ENCODE results near the gene YWHAH.

YWHAH gene

DNA sequence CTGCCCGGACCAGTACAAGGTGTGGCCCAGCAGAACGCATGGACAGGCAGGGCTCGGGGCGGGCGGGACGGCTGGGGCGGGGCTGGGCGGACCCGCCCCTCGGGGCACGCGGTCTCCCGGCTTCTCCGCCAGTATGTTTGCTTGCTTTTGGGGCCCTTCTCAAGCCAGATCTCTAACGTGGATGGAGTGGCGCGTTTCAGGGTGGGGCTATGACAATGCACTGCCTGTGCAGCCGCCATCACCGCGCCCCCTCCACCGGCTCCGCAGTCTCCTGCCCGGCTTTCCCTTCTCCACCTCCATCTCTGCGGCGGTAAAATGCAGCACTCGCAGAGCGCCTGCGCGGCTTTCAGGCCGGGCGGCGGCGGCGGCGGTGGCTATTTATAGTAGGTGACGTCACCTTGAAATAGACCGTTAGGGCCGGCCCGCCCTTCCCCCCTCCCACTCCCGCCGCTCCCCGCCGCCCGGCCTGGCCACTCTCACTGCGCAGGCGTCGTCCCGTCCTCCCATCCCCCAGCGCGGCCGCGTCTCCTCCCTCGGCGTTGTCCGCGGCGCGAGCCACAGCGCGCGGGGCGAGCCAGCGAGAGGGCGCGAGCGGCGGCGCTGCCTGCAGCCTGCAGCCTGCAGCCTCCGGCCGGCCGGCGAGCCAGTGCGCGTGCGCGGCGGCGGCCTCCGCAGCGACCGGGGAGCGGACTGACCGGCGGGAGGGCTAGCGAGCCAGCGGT lies at the start of gene YWHAH:
Gene YWHAH, plus strand, starts transcription at position 558 of the 722 bp plus-strand sequence. CDS start 199 bp downstream, outside the sequence.
- peak; percentile 89 to 91 for DNase-seq

DNA sequence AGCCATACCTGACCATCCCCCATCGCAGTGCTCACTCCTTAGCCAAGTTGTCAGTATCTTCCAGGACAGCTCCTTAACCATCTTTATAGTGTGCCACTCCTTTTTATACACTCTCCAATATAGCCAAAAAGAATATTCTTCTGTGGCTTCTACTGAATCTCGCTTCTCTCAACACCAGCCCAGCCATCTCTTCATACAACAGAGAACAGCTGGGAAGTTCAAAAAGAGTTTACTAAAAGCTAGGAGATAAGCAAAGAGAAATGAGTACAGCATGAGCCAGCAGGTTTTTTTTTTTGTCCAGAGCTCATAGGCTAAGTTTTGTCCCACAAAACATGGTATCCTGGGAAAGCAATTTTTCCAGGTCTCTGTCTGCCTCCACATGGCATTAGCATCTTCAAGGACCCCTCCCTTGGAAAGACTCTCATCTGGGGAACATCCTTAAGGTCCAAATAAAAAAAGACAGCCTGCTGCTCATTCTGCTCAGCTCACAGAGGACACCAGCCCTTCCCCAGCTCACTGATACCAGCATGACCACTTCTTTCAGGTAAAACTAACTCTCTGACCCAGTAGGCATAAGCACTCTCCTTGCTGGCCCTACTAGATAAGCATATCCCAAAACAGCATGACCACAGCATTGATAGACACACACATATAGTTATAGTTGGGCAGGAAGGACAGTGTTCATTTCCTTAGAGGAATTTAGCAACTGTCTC lies 48.8 kb upstream of the YWHAH start:
- no peak for DNase-seq

DNA sequence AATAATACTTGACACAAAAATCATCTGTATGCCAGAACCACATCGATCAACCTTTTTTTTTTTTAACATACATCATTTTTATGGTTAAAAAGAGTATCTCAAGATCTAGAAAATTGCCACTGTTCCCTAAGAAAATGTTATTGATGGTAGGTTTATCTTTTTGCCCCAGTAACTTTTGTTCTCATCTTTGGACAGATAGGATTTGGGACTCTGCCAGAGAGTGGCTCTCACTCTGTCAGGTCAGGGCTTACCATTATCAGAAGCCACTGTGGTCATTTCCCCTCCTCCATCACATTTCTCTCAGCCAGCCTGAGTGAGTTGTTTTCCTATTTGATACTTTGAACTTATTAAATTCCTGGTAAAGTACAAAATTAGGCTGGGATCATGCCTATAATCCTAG lies 47.9 kb upstream of the YWHAH start:
- DNase-seq, result no peak

DNA sequence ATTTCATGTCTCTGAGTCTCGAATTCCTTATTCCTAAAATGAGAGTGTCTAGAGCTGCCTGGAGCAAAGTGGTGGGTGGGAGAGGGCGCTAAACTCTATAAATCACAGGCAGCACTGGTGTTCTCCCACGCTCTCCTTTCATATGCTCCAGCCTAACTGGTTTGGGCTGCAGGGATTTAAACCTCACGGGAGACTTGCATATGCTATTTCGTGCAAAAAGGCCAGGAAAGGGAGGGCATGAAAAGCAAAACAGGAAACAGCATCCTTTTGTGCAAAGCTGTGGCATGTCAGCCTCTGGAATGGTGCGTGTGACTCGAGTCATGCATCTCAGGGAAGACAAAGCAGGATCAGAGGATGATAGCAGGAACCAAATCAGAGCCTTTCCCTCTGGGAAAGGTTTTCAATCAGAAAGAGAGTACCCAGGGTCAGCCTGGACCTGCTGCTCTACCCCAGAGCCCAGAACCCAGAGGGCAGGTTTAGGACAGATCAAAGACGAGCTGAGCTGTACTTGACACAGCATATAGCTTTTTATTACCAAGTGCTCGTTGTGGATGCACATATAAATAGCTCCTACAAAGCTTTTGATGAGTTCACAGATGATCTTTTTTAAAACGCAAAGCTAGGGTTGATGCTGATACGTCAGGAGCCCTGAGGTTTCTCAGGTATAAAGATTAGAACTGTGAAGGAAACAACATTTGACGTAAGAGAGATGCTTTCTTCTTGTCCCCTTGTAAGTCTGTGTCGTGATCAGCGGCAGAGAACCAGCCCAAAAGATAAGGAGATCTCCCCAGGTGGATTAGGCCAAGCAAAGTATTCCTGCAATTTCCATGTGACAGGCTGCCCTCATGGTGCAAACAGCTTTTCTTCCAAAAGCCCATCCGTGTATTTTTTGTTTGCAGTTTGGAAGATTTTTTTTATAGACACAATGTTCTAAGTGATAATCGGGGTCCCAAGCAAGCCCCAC lies 46.2 kb upstream of the YWHAH start:
- DNase-seq, result no peak

DNA sequence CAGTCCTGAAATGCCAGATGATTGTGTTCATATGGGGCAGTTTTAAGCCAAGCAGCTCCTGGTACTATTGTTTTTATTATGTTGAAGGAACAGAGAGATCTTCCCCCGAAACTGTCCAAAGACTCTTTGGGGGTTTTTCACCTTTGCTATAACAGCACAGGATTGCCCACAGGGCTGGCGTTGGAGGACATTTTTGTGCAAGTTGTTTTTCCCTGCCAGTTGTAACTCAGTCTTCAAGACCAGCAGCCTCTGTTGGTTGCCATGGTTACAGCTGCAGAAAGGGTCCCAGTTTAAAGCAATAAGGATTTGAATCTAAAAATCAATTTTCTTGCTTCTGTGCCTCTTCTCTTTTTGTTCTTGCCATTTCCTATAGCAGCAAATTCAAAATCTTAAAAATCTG lies 45.4 kb upstream of the YWHAH start:
- DNase-seq, result no peak

DNA sequence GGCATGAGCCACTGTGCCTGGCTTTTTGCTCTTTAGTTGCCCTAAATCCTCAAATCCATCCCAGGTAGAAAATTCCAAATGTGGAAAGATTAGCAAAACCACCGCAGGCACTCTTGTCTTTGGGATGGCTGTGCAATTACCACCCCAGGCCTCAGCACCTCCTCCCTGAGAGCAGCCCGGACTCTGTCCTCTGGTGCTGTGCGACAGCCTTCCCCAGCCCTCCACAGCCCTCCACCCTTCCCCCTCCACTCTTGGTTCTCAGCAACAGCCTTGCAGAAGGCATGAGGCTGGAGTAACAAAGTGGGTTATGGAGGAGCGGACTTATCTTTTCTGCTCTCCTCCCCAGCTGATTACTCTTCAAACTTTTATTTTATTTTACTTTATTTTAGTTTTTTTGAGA lies 44.7 kb upstream of the YWHAH start:
- no peak for DNase-seq

DNA sequence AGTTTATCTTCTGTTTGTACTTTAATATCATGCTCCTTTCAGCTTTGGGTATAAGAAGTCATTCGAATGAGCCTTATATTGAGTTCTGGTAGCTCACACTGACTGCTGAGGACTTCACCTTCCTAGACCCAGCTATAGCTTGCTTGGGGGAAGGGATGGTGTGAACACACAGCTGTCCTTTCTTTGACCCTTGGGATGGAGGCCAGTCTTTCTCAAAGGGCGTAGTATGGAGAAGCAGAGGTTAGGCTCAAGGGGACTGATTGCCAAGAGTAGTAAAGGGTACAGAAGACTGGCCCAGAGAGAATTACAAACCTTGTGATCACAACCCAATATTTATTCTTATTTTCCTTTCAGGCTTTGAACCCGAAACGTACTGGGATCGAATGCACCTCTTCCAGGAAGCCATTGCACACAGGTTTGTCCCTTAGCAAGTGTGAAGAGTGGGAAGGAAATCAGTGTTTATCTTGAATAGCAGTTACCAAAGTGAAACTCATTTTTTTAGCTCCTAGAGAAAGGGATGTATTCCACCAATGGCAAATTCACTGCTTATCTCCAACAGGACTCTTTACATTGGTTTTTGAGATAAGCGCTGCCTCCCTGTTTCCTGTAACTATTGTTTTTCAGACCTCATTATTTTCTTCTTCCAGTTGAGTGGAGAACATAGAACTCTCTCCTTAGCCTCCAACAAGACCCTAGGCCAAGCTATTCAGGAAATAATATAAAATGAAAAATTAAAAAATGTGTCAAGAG lies 42.8 kb upstream of the YWHAH start:
- DNase-seq, result no peak

DNA sequence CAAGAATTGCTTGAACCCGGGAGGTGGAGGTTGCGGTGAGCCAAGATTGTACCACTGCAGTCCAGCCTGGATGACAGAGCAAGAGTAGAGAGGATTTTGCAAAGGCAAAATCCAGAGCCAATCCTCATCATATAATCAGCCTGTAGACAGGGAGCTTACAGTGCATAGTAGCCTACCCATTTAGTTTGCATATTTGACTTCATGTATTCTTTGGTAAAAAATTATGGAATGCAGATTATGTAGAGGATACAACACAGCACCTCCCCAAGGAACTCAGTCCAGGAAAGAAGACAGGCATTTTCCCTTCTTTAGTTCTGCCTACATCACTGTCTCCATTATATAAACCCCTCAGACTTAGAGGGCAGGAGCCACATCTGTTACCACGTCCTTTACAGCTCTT lies 39.7 kb upstream of the YWHAH start:
- no peak for DNase-seq

DNA sequence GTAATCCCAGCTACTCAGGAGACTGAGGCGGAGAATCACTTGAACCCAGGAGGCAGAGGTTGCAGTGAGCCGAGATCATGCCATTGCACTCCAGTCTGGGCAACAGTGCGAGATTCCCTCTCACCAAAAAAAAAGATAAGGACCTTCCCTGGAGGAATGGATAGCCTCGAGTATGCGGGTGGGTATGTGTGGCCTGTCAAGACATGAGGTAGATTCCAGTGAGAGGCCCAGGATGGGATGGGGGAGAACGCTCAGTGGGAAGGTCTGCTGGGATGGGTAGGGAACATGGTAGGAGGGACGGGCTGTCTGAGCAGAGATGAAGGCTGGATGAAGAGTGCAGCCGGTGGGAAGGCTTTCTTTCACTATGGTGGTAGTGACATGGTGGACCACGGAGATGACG lies 39.0 kb upstream of the YWHAH start:
- no peak for DNase-seq

DNA sequence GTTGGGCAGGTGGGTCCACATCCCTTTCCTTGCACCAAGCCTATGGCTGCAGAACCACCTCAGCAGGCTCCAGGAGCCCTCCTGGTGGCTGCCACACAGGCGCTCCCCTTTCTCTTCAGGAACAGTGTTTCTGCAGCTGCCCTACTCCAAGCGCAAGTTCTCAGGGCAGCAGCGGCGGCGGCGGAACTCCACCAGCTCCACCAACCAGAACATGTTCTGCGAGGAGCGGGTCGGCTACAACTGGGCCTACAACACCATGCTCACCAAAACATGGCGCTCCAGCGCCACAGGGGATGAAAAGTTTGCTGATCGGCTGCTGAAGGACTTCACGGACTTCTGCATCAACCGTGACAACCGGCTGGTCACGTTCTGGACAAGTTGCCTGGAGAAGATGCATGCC lies 38.2 kb upstream of the YWHAH start:
- no peak for DNase-seq

DNA sequence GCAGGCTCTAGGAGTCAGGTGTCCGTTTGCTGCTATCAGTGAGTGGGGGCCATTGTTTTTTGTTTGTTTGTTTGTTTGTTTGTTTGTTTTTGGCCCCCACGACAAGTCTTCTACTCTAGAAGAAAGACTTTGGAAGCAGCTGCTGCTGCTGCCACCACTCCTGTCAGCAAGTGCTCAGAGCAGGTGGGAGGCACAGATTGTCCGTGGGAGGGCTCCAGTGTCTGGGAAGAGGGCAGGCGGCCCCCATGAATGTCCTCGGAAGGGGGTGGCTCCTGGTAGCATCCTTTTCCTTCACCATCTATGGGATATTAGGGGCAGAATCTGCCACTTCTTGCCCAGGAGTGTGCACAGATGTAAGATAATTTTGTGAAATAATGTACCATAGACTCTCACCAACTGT lies 37.8 kb upstream of the YWHAH start:
- no peak for DNase-seq

DNA sequence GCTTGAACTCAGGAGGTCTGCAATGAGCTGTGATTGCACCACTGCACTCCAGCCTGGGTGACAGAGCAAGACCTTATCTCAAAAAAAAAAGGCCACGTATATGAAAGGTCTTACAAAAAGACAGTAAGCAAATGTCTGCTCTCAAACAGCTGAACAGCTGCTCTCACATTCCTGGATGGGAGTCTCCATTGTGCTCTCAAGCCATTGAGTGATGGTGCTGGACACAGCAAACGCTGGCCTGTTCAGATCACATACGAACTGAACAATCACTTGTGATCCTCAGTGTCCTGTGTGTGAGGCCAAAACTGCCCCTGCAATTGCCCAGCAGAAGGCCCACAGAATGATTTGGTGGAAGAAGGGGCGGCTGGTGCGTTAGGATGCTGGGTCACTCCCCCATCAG lies 34.4 kb upstream of the YWHAH start:
- no peak for DNase-seq

DNA sequence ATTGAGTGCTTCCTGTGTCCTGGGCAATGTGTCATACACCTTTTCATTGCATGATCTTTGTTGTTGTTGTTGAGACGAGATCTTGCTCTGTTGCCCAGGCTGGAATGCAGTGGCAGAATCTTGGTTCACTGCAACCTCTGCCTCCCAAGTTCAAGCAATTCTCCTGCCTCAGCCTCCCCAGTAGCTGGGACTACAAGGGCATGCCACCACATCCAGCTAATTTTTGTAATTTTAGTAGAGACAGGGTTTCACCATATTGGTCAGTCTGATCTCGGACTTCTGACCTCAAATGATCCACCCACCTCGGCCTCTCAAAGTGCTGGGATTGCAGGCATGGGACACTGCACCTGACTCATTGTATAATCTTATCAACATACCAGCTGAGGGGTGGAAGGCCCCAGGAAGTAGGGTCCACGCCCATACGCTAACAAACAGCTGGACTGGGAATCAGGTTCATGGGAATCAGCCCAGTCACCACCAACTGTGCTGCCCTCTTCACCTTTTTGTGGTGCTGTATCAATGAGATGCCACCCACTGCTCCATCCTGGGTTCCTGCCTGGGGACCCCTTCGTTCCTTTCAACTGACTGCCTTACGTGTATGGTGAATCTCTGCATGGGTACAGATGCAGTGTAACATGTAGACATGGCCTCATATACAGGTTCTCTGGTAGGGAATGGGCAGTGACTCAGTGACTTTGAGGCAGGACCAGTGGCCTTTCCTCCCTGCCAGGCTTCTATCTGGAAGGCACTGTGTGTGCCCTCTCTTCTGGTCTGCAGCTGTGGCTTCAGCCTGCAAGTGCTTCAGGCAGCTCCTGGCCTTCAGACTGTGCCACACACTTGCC lies 32.5 kb upstream of the YWHAH start:
- no peak for DNase-seq

DNA sequence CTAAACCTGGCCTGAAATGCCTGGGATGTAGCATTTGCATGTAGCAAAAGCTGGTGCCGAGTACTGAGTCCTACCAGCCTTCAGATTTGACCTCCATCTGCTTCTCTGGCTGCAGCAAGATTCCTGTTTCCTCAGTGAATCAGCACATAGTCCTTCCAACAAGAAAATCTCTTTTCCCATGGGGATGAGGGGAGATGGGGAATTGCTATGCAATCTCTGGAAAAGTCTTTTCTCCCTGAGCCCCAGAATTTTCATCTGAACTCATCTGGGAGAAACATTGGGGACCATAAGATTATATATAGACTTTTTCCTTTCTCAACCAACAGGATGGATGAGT lies 32.0 kb upstream of the YWHAH start:
- DNase-seq, result no peak

DNA sequence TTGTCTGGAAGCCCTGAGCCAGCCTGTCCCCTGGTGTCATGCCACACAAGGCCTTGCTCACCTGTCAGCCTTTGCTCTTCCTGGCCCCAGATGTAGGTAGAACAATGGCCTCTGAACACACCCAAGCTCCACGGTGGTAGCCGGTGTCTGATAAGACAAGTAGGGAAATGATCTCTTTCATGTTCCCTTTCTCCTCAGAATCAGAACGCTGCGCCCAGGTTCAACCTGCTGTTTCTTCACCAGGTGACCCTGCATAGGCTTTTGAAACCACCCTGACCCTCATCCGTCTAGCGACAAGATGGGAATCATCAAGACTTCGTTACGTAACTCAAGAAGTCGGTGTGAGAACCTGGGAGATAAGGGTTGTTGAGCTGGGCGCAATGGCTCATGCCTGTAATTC lies 28.7 kb upstream of the YWHAH start:
- DNase-seq, result no peak

DNA sequence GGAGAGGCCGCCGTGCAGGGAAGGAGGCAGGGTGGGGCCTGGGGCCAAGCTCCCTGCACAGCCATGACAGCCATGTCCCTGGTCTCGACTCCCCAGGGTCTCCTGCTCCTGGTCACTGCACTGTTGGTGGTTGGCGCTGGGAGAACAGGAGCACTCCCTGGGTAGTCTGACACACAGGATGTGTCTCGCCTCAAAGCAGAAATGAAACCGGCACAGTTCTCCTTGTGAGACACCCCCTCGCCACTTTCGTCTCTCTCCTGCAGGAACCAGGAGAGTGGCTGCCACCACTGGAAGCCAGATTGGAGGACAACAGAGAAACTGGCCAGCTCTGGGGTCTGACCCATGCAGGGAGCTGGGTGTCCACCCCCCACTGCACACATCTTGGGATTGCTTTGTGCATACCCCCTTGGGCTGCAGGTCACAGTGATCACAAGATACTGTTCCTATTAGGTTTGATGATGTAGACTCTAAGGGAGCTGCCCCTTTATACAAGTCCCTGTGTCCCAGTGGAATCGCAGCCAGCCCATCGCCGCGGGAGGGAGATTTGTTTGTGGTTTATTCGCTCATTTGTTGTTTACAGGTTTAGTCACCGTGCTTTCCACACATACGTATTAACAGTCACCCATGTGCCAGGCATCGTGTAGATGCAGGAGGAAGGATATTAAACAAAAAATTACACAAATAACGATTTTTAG lies 27.0 kb upstream of the YWHAH start:
- DNase-seq, result no peak

DNA sequence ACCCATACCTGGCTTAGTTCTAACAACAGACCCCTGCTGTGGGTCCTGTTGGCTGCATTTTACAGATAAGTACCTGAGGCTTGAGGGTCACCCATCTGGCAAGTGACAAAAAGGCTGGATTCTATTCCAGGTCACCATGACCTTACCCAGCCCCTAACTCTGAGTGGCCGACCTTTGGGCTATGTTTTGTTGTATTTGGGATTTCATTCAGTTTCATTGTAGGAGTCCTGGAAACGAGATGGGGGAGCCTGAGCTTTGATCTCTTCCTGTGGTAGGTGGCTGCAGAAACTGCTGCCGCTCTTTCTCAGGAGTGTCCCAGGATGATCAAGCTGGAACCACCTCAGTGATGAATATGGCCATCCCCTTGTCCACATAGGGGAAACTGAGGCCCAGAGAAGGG lies 24.6 kb upstream of the YWHAH start:
- no peak for DNase-seq

DNA sequence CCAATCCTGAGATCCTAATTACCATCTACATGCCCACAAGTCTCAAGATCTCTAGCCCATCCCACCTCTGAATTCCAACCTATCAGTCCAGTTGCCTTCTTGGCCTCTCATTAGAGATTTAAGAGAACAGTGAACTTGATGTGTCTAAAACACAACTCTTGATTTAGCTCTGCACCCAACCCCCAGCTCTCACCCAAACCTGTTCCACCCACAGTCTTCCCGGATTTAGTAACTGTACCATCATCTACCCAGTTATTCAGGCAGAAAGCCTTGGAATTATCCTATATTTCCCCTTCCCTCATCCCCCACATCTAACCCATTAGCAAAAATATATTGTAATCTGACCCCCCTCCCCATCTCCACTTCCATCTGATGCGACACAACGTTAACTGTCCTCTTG lies 24.0 kb upstream of the YWHAH start:
- DNase-seq, result no peak

DNA sequence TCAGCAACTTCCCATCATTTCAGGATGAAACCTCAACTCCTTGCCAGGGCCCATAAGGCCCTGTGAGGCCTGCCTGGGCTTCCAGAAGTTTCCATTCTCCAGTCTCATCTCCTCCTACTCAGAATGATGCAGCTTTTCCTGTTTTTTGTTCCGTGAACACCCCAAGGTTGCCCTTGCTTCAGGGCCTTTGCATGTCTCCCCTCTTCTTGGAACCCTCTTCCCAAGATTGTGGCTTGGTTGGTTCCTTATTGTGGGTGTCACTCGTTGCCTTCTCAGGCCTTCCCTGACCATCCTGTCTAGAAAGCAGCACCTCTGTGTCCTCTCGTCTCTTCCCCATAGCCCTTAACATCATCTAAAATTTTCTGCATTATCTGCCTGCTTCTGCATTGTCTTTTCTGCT lies 23.2 kb upstream of the YWHAH start:
- DNase-seq, result no peak

DNA sequence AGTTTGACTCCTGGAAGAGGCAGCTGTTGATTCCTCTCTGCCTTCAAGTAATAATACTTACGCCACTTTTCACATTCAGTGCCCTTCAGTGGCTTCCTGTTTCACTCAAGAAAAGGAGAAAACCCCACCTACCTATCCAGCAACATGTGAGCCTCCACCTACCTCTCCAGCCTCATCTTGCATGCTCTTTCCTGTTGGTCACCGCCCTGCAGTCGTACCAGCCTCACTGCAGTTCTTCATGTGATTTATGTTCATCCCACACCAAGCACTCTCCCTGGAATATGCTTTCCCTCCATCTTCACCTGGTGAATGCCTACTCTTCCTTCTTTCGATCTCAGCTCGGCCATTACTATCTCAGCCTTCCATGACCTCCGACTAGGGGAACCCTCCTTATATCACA lies 21.8 kb upstream of the YWHAH start:
- no peak for DNase-seq

DNA sequence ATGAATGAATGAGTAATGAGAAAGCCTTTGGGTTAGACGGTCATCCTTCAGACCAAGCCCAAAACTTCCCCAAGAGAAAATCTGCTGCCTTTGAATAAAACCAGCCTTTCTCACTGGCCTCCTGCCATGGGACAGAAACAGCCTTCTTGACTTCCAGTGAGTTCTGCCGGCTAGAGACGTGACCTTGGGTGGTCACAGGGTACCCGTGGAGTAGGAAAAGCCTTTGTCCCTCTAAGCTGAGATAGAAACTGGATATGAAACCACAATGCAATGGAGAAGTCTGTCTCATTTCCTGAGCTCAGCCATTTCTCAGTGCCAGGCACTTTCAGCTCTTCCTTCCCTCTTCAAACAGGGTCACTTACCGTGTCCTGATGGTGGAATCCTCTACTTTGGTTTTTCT lies 21.2 kb upstream of the YWHAH start:
- DNase-seq, result no peak
